ENCODE measurements around the gene WDCP.

The WDCP gene

GRCh38 chr2:24072259-24072658 lies 25.1 kb upstream of the WDCP start:
- Histone ChIP-seq H3K4me2 (ENCODE audit: low read length) (no peak overlapping the region), H3K79me2 (peaks cover 8% of the 10 kb centered on the region), H2AFZ (no peak overlapping the region), H3K4me3 (ENCODE audit: low read depth, low read length) (no peak overlapping the region), H3K27me3 (ENCODE audit: control insufficient read depth, insufficient read depth, low read length) (no peaks in the 10 kb centered on the region), H3K27ac (no peak overlapping the region), H3K9ac (no peak overlapping the region), H3K9me3 (ENCODE audit: control insufficient read depth, low read length) (no peaks in the 10 kb centered on the region), H3K36me3 (ENCODE audit: control insufficient read depth, insufficient read depth, low read length) (no peaks in the 10 kb centered on the region), H3K4me1 (peaks cover 11% of the 10 kb centered on the region)
- TF ChIP-seq CTCF (IDR thresholded peaks at IDR 0.05) = no peak

GRCh38 chr2:24065341-24065740 lies 18.1 kb upstream of the WDCP start:
- Histone ChIP-seq H3K79me2 (no peaks in the 10 kb centered on the region), H3K9ac (no peak overlapping the region), H3K4me2 (ENCODE audit: low read length) (no peak overlapping the region), H3K4me3 (ENCODE audit: low read depth, low read length) (no peak overlapping the region), H3K27ac (no peak overlapping the region), H3K9me3 (ENCODE audit: control insufficient read depth, low read length) (no peaks in the 10 kb centered on the region), H3K4me1 (no peaks in the 10 kb centered on the region), H2AFZ (no peak overlapping the region), H3K27me3 (ENCODE audit: control insufficient read depth, insufficient read depth, low read length) (no peaks in the 10 kb centered on the region), H3K36me3 (ENCODE audit: control insufficient read depth, insufficient read depth, low read length) (no peaks in the 10 kb centered on the region)
- TF ChIP-seq CTCF (IDR thresholded peaks at IDR 0.05) = no peak

- no peak overlapping the region for H3K27ac ChIP-seq
- H3K4me3 ChIP-seq (ENCODE audit: low read depth, low read length) = no peak overlapping the region
- no peaks in the 10 kb centered on the region for H3K9me3 ChIP-seq (ENCODE audit: control insufficient read depth, low read length)
- H3K4me1 ChIP-seq = no peaks in the 10 kb centered on the region
- no peak overlapping the region for H2AFZ ChIP-seq
- no peak overlapping the region for H3K4me2 ChIP-seq (ENCODE audit: low read length)
- no peak overlapping the region for H3K9ac ChIP-seq
- TF ChIP-seq CTCF (IDR thresholded peaks at IDR 0.05) = no peak
- no peaks in the 10 kb centered on the region for H3K27me3 ChIP-seq (ENCODE audit: control insufficient read depth, insufficient read depth, low read length)
- H3K36me3 ChIP-seq (ENCODE audit: control insufficient read depth, insufficient read depth, low read length) = no peaks in the 10 kb centered on the region
- no peaks in the 10 kb centered on the region for H3K79me2 ChIP-seq
These were observed 11.5 kb upstream of the WDCP start for GRCh38 chr2:24058564-24059271.

- H3K27ac ChIP-seq = no peak overlapping the region
- H3K9ac ChIP-seq = no peak overlapping the region
- H3K36me3 ChIP-seq (ENCODE audit: control insufficient read depth, insufficient read depth, low read length) = no peaks in the 10 kb centered on the region
- no peak overlapping the region for H3K4me2 ChIP-seq (ENCODE audit: low read length)
- no peaks in the 10 kb centered on the region for H3K4me1 ChIP-seq
- H3K4me3 ChIP-seq (ENCODE audit: low read depth, low read length) = no peak overlapping the region
- no peaks in the 10 kb centered on the region for H3K9me3 ChIP-seq (ENCODE audit: control insufficient read depth, low read length)
- no peak for TF ChIP-seq CTCF (IDR thresholded peaks at IDR 0.05)
- no peak overlapping the region for H2AFZ ChIP-seq
- no peaks in the 10 kb centered on the region for H3K27me3 ChIP-seq (ENCODE audit: control insufficient read depth, insufficient read depth, low read length)
- no peaks in the 10 kb centered on the region for H3K79me2 ChIP-seq
These were observed 8.6 kb upstream of the WDCP start for GRCh38 chr2:24055750-24056149.

- Histone ChIP-seq H3K9ac (no peak overlapping the region), H2AFZ (no peak overlapping the region), H3K79me2 (no peaks in the 10 kb centered on the region), H3K4me3 (ENCODE audit: low read depth, low read length) (no peak overlapping the region), H3K4me2 (ENCODE audit: low read length) (no peak overlapping the region), H3K27me3 (ENCODE audit: control insufficient read depth, insufficient read depth, low read length) (no peaks in the 10 kb centered on the region), H3K36me3 (ENCODE audit: control insufficient read depth, insufficient read depth, low read length) (no peaks in the 10 kb centered on the region), H3K4me1 (no peaks in the 10 kb centered on the region), H3K27ac (no peak overlapping the region), H3K9me3 (ENCODE audit: control insufficient read depth, low read length) (no peaks in the 10 kb centered on the region)
- TF ChIP-seq CTCF (IDR thresholded peaks at IDR 0.05) = no peak
These were observed 7.3 kb upstream of the WDCP start for GRCh38 chr2:24054366-24055010.

All from parathyroid adenoma (tissue), 2 donors.